IMR-90 (cell line): Measurements from ENCODE around the gene ZNF646. TPM values are rescaled to one million over a fixed set of nuclear protein-coding genes. Genes with fewer than 3 reads are reported as not detected.
A peak's percentile ranks its signal among the peaks of the same experiment; 100 is the strongest.

ENCODE experiments used
- ATAC-seq: fragments of 200-7000 bp; cut with Tn5 transposase; 2 replicates; pipeline ENCODE4 v1.9.1; 2020; ENCODE audit warnings: low read depth, mild to moderate bottlenecking, moderate library complexity
- BruUV-seq: library from RNA; stranded (reverse); fragments of 400-500 nt; replicated peaks from 2 replicates; lab custom pipeline; 2021; lab: Mats Ljungman, UMichigan
- CTCF ChIA-PET: fragments of 300-600 bp; formaldehyde crosslinking; extraction: SDS; loops from one replicate; lab custom pipeline; 2021; ENCODE audit warnings: antibody characterized with exemption; lab: Yijun Ruan, JAX
- POLR2A ChIA-PET: fragments of 300-600 bp; sonication (Branson Sonifier 250); formaldehyde crosslinking; loops from one replicate; lab custom pipeline; 2022; ENCODE audit warnings: antibody characterized with exemption; ENCODE audit not compliant: unreplicated experiment; lab: Charles Lee
- DNase-seq: peaks from one replicate; pipeline ENCODE4 v3.0.0; 2013
- H2AFZ ChIP-seq: replicated peaks from 2 replicates; pipeline ENCODE3; 2013; ENCODE audit warnings: low read length, mild to moderate bottlenecking; ENCODE audit not compliant: poor library complexity
- H2AK5ac ChIP-seq: 2 replicates; pipeline ENCODE4 v1.6.1; 2013; ENCODE audit warnings: low read depth, low read length, inconsistent platforms
- H2AK9ac ChIP-seq: replicated peaks from 2 replicates; pipeline ENCODE3; 2013; ENCODE audit warnings: mild to moderate bottlenecking, low read depth, low read length, moderate library complexity; ENCODE audit not compliant: poor library complexity
- H2BK120ac ChIP-seq: 2 replicates; pipeline ENCODE4 v1.6.1; 2013; ENCODE audit warnings: low read depth, low read length, inconsistent platforms
- H2BK15ac ChIP-seq: 3 replicates; pipeline ENCODE4 v1.6.1; 2013; ENCODE audit warnings: low read depth, low read length, inconsistent platforms
- H2BK20ac ChIP-seq: 2 replicates; pipeline ENCODE4 v1.6.1; 2013; ENCODE audit warnings: low read depth, mild to moderate bottlenecking, inconsistent platforms, low read length, moderate library complexity
- H2BK5ac ChIP-seq: 2 replicates; pipeline ENCODE4 v1.6.1; 2013; ENCODE audit warnings: mild to moderate bottlenecking, low read depth, low read length, inconsistent platforms; ENCODE audit not compliant: poor library complexity, severe bottlenecking
- H3K14ac ChIP-seq: replicated peaks from 2 replicates; pipeline ENCODE4 v1.6.1; 2013; ENCODE audit warnings: low read depth, low read length, inconsistent platforms
- H3K18ac ChIP-seq: 2 replicates; pipeline ENCODE4 v1.6.1; 2013; ENCODE audit warnings: low read depth, low read length, control low read depth
- H3K23ac ChIP-seq: 2 replicates; pipeline ENCODE4 v1.6.1; 2013; ENCODE audit warnings: low read depth, low read length, inconsistent platforms
- H3K27ac ChIP-seq: 2 replicates; pipeline ENCODE4 v1.5.1; 2013; ENCODE audit warnings: mild to moderate bottlenecking, control low read depth, low read length; ENCODE audit not compliant: insufficient read depth
- H3K27me3 ChIP-seq: 2 replicates; pipeline ENCODE4 v1.6.1; 2013; ENCODE audit warnings: low read length; ENCODE audit not compliant: control insufficient read depth, insufficient read depth
- H3K36me3 ChIP-seq: 2 replicates; pipeline ENCODE4 v1.6.1; 2013; ENCODE audit warnings: low read length, mixed read lengths; ENCODE audit not compliant: control insufficient read depth, insufficient read depth
- H3K4ac ChIP-seq: 2 replicates; pipeline ENCODE4 v1.6.1; 2013; ENCODE audit warnings: low read depth, low read length, inconsistent platforms
- H3K4me1 ChIP-seq: 2 replicates; pipeline ENCODE4 v1.6.1; 2013; ENCODE audit warnings: low read length, mixed read lengths; ENCODE audit not compliant: control insufficient read depth, insufficient read depth
- H3K4me2 ChIP-seq: 2 replicates; pipeline ENCODE4 v1.6.1; 2013; ENCODE audit warnings: low read depth, mild to moderate bottlenecking, control low read depth, low read length, moderate library complexity
- H3K4me3 ChIP-seq: 2 replicates; pipeline ENCODE4 v1.5.1; 2013; ENCODE audit warnings: low read depth, mild to moderate bottlenecking, control low read depth, low read length, moderate library complexity; ENCODE audit not compliant: insufficient read depth
- H3K56ac ChIP-seq: 2 replicates; pipeline ENCODE4 v1.6.1; 2013; ENCODE audit warnings: low read length, inconsistent platforms; ENCODE audit not compliant: insufficient read depth; ENCODE audit errors: extremely low read depth
- H3K79me1 ChIP-seq, 2 experiments: 2 replicates each; pipeline ENCODE4 v1.6.1; 2013; ENCODE audit warnings: low read length in 2 of 2, inconsistent platforms in 1 of 2, low read depth in 1 of 2
- H3K9ac ChIP-seq: 2 replicates; pipeline ENCODE4 v1.6.1; 2013; ENCODE audit warnings: low read depth, low read length, control low read depth
- H3K9me1 ChIP-seq: 2 replicates; pipeline ENCODE4 v1.6.1; 2013; ENCODE audit warnings: low read length, inconsistent platforms; ENCODE audit not compliant: insufficient read depth
- H3K9me3 ChIP-seq: 2 replicates; pipeline ENCODE4 v1.6.1; 2013; ENCODE audit warnings: low read length; ENCODE audit not compliant: control insufficient read depth, insufficient read depth
- H4K20me1 ChIP-seq: 2 replicates; pipeline ENCODE4 v1.6.1; 2013; ENCODE audit warnings: low read length, inconsistent platforms; ENCODE audit not compliant: insufficient read depth
- H4K5ac ChIP-seq: 2 replicates; pipeline ENCODE4 v1.6.1; 2013; ENCODE audit warnings: mild to moderate bottlenecking, low read depth, low read length, control low read depth
- H4K8ac ChIP-seq, 2 experiments: 2 replicates each; pipeline ENCODE4 v1.6.1; 2013; ENCODE audit warnings: low read depth in 2 of 2, low read length in 2 of 2, control low read depth in 1 of 2, inconsistent platforms in 1 of 2
- H4K91ac ChIP-seq: 2 replicates; pipeline ENCODE4 v1.6.1; 2013; ENCODE audit warnings: low read depth, low read length, inconsistent platforms; ENCODE audit not compliant: insufficient read depth
- BHLHE40 ChIP-seq: fragments of 150-350 bp; IDR thresholded peaks from 2 replicates; pipeline ENCODE4 v1.6.1; 2016; ENCODE audit warnings: mild to moderate bottlenecking, low read depth, low read length
- CTCF ChIP-seq: conservative IDR thresholded peaks from 2 replicates; pipeline ENCODE4 v1.5.1; 2012; ENCODE audit warnings: mild to moderate bottlenecking, low read depth, low read length, improper control_type of control experiment
- ELK1 ChIP-seq: fragments of 150-350 bp; IDR thresholded peaks from 2 replicates; pipeline ENCODE4 v1.6.1; 2016; ENCODE audit warnings: low read depth, mild to moderate bottlenecking, low read length, moderate library complexity, borderline replicate concordance
- MXI1 ChIP-seq: IDR thresholded peaks from 2 replicates; pipeline ENCODE4 v1.6.1; 2012; ENCODE audit warnings: low read depth, mild to moderate bottlenecking, low read length, moderate library complexity, borderline replicate concordance
- RAD21 ChIP-seq: IDR thresholded peaks from 2 replicates; pipeline ENCODE4 v1.6.1; 2012; ENCODE audit warnings: low read length, improper control_type of control experiment
- RFX5 ChIP-seq: IDR thresholded peaks from 2 replicates; pipeline ENCODE4 v1.8.0; 2012; ENCODE audit warnings: low read depth, mild to moderate bottlenecking, low read length, moderate library complexity
- SMC3 ChIP-seq: fragments of 150-350 bp; IDR thresholded peaks from 2 replicates; pipeline ENCODE4 v1.6.1; 2016; ENCODE audit warnings: low read depth, mild to moderate bottlenecking, antibody characterized with exemption, low read length, moderate library complexity
- WGBS, 2 experiments: methylation state at CpG; one replicate each; pipeline versions ENCODE4 v1.1.5 to v1.1.7; 2013; ENCODE audit warnings: missing lambda C conversion rate in 2 of 2; ENCODE audit not compliant: insufficient read length in 1 of 2; ENCODE audit errors: extremely low coverage in 2 of 2; 5-methylcytosine and 5-hydroxymethylcytosine counted together
- dilution Hi-C: fragments of 300-500 bp; cut with HindIII; formaldehyde crosslinking; loops from one replicate; pipeline ENCODE4 v1.14.3; 2018; ENCODE audit warnings: low sequenced_read_pairs; ENCODE audit not compliant: unreplicated experiment
- in situ Hi-C: fragments of 300-500 bp; cut with MboI; formaldehyde crosslinking; loops from 3 replicates; pipeline ENCODE4 v1.14.3; 2019; ENCODE audit warnings: low sequenced_read_pairs, inconsistent platforms, mixed read lengths
- intact Hi-C: fragments of 100-400 bp; cut with micrococcal nuclease; formaldehyde crosslinking; loops from 2 replicates; pipeline ENCODE4 v1.10.0; 2022
- polyA plus RNA-seq, 3 experiments: library from polyadenylated mRNA; depleted of rRNA; stranded (reverse); fragments of >200 nt; gene quantifications; 2 replicates each; pipeline ENCODE4 v1.2.3, GENCODE V29; 2012; ENCODE audit warnings: low replicate concordance in 1 of 3
- total RNA-seq: library from RNA; depleted of rRNA; stranded (reverse); fragments of >200 nt; gene quantifications from 2 replicates; pipeline ENCODE4 v1.2.3, GENCODE V29; 2012

ZNF646 gene
- total and polyA plus RNA-seq, 2 of the 4 experiments (the other 2 are of a cell fraction) = 4.9 to 6.8 TPM

- ATAC-seq (no peak), DNase-seq (no peak)
- peak overlapping the region; percentile 90 for H2AFZ ChIP-seq
- H4K20me1 ChIP-seq = no peaks in the 10 kb centered on the region; the same call in 1 of the 2 replicates
- BruUV-seq = no TSS peak
- peak overlapping the region; percentile 68 to 100 for H4K8ac ChIP-seq
- peak overlapping the region; percentile 55 for H3K9ac ChIP-seq
- peak overlapping the region; percentile 77 for H2BK5ac ChIP-seq
- H3K4me3 ChIP-seq = no peak overlapping the region
- H3K23ac ChIP-seq = peak overlapping the region; percentile 97
- H2BK20ac ChIP-seq = peak overlapping the region; percentile 92
- TF ChIP-seq MXI1 = no peak
- TF ChIP-seq BHLHE40 = no peak
- no peak for TF ChIP-seq ELK1
- TF ChIP-seq RAD21 = no peak
- no peak for TF ChIP-seq SMC3
- no peak for TF ChIP-seq RFX5
- no peak for TF ChIP-seq CTCF
- H3K9me1 ChIP-seq = peaks cover 24% of the 10 kb centered on the region
- peak overlapping the region; percentile 94 for H4K91ac ChIP-seq
- H3K27ac ChIP-seq = peak overlapping the region; percentile 77
- peak overlapping the region; percentile 99 for H2AK5ac ChIP-seq
- peak overlapping the region; percentile 100 for H2AK9ac ChIP-seq
- H3K36me3 ChIP-seq = peaks cover 22% of the 10 kb centered on the region
- no peak overlapping the region for H3K4me2 ChIP-seq
- in situ Hi-C loops = no loop called here
- 96% methylated on average over 36 of the region's 56 CpGs; no CpG with 5 or more reads in 1 of the 2 experiments for WGBS, 2 experiments
- ChIA-PET CTCF (interaction anchor here (0.6 kb wide), 1 partner anchor 132 kb away, joined by 5 read pairs; no protein-coding TSS in a partner anchor), POLR2A (no interaction called here)
- H3K56ac ChIP-seq = peak overlapping the region; percentile 82; the same call in 1 of the 2 replicates
- intact Hi-C loops = no loop called here
- peak overlapping the region; percentile 96; the same call in 1 of the 3 replicates for H2BK15ac ChIP-seq
- H3K4ac ChIP-seq = peak overlapping the region; percentile 100
- no peaks in the 10 kb centered on the region for H3K27me3 ChIP-seq
- dilution Hi-C loops = no loop called here
- H3K14ac ChIP-seq = peak overlapping the region; percentile 98
- peak overlapping the region; percentile 46 for H4K5ac ChIP-seq
- H3K9me3 ChIP-seq = no peaks in the 10 kb centered on the region
- peak overlapping the region; percentile 31 for H3K18ac ChIP-seq
- peaks cover 32 to 65% of the 10 kb centered on the region in 2 experiments; a peak in 3 of 4 replicates for H3K79me1 ChIP-seq
- peak overlapping the region; percentile 96 for H2BK120ac ChIP-seq
- H3K4me1 ChIP-seq = peaks cover 12% of the 10 kb centered on the region
These were observed 10.2 kb upstream of the ZNF646 start for GRCh38 chr16:31063843-31064611.
